Activated T-cell treated with anti-CD3 and anti-CD28 coated beads, Interleukin-2, amount 50 U/mL, for 1 hour (primary cell): Measurements from ENCODE around the gene HMCN2.
"Not testable (repeated sequence)": the region's sequence is repeated elsewhere in the genome, so short reads cannot be mapped to it uniquely, and the experiment has no call there.

Experiments used
- DNase-seq: peaks from one replicate; pipeline ENCODE4 v3.0.0-alpha.2; 2020

The HMCN2 gene

DNA sequence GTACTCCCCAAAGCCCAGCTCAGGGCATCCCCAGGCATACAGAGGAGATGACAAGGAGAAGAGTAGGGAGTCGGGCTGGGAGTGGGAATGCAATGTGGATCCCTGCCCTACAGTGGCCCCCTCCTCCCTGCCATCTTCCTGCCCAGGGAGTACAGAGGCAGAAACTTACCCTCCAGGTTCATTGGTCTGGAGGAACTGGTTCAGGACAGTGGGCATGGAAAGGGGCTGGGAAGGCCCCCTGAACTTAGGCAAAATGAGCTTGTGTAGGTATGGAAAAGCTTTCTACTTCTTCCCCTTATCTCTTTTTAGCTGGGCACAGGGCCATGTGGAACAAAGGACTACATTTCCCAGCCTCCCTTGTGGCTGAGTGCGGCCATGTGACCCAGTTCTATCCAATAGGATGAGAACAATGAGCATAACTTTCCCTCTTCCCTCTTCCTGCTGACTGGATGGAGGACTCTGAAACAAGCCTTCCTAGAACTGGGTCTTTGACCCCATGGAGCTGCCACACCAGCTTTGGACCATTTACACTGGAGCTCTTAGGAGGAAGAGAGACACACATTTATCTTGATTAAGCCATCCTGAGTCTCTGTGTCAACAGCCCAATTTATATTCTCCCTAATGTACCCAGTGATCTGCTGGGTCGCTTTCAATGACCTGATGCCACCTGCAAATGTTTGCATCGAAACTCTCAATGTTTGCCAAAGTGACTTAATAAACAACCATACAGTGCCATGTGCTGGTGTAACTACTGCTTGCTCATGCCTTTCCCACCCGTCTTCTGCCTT, 25.0 kb upstream of the HMCN2 start:
- no peak for DNase-seq

DNA sequence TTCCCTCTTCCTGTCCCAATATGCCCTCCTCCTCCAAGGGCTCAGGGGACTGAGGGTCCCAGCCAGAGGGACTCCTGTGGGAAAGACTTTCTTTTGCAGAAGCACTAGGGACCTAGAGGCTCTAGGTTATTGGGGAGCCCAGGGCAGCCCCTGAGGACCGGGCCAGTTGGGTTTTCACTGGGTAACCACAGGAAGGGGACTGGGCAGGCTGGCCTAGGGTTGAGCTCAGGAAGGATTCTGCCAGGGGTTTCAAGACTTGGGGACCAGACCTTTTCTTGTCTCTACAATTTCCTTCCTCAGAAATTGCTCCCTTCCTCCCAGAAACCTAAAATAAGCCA, 24.4 kb upstream of the HMCN2 start:
- no peak for DNase-seq

DNA sequence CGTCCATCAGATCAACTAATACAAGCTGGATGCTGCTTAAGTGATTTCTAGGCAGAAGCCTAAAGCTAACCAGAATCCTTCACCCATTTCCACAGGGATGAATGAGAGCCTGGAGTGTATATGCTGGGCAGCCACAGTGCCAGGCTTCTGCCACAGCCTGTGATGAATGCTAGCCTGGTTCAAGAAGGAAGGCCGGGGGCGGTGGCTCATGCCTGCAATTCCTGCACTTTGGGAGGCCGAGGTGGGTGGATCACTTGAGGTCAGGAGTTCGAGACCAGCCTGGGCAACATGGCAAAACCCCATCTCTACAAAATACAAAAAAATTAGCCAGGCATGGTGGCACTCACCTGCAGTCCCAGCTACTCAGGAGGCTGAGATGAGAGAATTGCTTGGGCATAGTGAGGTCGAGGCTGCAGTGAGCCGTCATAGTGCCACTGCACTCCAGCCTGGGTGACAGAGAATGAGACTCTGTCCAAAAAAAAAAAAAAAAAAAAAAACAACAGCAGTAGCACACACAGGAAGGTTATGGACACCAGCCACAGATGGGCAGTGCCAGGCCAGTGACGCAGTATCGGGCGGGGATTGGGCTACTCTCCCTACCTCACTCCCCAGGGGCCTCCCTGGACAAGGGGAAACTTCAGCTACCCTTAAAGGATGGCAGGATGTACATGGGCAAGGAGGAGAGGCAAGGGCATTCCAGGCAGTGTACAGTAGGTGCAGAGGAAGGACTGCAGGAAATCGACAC, 23.1 kb upstream of the HMCN2 start:
- no peak for DNase-seq

DNA sequence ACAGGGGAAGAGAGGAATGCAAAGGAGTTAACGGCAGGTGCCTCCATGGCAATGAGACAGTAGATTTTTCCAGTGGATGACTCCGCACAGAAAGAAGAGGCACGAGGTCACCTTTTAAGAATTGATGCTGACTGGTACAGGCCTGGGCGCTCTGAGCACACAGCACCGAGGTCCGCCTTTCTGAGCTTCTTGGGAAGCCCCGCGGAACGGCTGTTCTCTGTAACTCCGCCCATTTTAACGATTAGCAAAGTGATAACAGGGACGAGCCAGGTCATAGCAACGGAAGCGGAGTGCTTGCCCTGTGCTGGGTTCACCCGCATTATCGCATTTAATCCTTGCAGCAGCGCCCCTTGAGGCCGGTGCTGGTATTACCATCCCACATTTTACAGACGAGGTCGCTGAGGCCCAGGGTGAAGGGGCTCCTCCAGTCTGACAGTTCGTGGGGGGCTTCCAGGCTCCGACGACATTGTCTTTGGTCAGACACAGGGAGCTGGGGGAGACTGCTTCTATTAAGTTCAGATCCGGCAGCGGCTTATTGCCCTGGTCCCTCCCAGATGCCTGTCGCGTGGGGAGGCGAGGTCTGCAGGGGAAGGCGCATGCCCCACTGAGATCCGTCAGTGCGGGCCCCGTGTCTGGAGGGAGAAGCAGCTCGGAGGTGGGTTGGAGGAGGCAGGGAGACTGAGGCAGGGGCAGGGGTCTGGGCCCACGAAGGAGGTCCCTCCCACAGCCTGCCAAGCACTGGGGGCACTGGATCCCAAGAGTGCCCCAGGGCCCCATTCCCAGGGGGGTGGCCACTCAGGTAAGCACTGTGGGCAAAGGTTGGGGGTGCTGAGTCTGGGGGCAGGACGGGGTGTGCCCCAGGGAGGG, 22.3 kb upstream of the HMCN2 start:
- DNase-seq, result peak; percentile 86

DNA sequence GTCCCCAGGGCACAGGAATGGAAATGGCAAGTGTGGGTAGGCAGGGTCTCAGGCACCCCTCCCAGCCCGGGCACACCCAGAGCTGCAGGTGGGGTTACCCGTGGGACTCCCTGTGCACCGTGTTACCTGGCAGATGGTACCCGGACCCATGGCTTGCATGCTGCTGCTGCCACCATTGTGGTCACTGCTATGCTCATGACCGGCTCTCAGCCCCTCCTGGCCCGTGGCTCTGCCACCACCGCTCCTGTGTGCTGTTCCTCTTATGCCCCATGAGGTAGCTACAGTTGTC, 21.7 kb upstream of the HMCN2 start:
- no peak for DNase-seq

DNA sequence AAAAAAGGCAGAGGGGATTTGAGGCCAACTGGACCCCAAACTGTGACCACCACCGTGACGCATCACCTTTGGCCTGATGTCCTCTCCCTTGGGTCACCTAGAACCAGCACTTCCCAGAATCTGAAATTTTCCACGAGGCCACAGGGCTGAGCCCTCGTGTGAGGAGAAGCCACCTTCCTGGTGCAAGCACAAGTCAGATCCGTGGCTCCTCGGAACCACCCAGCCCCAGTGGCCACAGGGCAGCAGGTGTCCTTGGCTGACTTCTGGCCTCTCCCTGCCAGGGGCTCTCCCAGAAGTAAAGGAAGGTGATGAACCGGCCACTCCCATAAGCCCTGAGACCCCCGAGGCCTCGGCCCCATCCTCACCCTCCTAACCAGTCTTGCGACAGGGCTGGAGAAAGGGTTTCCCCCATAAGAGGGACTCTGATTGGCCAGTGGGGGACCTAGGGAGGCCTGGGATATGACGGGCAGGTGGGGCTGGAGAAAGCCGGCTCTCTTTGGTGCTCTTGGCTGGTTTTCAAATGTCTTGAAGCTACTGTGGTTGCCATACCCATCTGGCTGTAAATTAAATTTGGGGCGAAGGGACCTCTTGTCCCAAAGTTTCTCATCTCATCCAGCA, 20.9 kb upstream of the HMCN2 start:
- no peak for DNase-seq

DNA sequence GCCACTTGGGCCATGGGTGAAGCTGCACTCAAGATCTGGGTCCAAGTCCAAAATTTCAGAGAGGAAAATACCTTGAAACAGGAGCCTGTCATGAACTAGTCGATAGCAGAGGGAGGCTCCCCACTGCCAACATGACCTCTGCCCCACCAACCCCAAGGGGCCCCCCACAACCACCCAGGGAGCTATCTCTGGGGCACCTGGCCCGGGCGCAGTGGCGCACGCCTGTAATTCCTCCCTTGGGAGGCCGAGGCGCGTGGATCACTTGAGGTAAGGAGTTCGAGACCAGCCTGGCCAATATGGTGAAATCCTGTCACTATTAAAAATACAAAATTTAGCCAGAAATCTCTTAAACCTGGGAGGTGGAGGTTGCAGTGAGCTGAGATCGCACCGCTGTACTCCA, 20.1 kb upstream of the HMCN2 start:
- no peak for DNase-seq

DNA sequence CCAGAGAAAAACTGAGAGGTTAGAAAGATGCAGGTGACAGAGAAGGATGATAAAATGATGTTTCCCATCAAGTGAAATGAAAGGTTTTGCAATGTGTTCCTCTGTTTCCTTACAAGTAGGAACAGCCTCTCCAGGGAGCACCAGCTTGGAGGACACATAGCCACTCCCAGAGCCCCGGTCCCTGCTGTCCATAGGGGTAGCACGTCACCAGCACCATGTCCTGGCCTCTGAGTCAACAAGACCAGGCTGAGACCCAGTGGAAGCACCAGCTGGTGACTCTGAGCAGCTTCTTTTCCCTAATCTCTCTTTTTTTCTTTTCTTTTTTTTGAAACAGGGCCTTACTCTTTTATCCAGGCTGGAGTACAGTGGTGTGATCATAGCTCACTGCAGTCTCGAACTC, 19.4 kb upstream of the HMCN2 start:
- no peak for DNase-seq

DNA sequence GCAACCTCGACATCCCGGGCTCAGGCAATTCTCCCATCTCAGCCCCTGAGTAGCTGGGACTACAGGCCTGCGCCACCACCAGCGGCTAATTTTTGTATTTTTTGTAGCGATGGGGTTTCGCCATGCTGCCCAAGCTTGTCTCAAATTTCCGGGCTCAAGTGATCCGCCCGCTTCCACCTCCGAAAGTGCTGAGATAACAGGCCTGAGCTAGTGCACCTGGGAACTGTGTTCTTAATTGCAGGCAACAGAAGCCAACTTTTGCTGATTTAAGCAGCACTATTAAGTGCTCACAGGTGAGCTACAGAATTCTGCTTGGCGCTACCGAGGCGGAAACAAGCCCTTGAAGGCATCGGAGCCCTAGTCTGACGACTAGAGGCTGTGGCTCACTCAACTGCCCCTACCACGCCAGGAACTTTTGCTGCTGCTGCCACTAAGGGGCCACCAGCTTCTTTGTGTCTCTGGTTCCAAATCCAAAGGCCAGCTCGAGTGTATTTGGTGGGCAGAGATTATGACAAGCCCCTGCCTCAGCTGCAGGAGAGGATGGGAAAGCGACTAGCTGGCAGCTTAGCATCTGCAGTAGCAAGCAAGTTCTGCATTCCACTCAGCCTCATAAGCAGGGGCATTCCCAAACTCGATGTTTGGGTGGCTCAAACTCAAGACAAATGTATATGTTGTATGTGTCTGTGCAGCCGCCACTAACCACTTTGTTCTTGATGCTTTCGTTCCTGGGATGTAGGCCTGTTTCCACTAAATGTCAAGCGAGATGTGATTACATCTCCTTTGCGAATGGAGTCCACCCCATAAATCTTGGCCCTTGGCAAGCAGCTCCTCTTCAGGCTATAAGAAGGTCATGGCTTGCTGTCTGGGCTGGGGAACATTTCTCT, 10.6 kb upstream of the HMCN2 start:
- DNase-seq, result no peak

DNA sequence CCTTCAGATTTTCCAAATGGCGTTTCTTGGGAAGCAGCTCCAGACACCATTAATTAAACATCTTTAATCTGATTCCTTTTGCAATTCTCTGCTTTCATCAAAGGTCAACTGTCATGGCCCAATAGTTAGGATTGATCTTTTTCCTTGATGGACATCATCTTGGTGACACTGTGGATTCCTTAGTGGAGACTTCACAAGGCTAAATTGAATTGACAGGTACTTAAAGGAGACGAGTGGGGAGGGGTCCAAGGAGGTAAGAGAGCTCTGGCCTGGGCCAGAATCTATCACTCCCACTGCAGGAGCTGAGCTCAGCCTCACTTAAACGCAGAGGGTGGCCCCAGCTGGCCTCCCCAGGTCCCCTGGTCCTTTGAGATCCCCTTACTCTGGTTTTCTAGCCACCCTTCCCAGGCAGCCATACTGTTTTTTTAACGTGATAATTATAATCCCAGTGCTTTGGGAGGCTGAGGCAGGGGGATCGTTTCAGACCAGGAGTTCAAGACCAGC, 9.9 kb upstream of the HMCN2 start:
- DNase-seq, result no peak

DNA sequence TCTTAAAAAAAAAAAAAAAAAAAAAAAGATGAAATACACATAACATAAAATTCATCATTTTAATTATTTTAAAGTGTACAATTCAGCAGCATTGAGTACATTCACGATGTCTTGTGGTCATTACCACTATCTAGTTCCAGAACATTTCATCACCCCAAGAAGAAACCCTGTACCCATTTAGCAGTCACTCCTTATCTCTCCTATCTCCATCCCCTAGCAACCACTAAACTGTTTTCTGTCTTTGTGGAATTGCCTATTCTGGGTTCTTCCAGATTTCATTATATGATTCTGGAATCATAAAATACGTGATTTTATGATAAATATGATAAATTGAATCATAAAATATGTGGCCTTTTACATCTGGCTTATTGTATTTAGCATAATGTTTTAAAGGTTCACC, 8.9 kb upstream of the HMCN2 start:
- DNase-seq, result no peak

DNA sequence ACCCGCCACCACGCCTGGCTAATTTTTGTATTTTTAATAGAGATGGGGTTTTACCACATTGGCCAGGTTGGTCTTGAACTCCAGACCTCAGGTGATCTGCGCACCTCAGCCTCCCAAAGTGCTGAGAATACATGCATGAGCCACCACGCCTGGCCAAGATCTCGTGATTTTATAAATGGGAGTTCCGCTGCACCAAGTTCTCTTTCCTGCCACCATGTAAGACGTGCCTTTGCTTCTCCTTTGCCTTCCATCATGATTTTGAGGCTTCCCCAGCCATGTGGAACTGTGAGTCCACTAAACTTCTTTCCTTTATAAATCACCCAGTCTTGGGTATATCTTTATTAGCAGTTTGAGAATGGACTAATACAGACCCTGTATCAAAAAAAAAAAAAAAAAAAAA, 7.4 kb upstream of the HMCN2 start:
- DNase-seq, result not testable (repeated sequence)

DNA sequence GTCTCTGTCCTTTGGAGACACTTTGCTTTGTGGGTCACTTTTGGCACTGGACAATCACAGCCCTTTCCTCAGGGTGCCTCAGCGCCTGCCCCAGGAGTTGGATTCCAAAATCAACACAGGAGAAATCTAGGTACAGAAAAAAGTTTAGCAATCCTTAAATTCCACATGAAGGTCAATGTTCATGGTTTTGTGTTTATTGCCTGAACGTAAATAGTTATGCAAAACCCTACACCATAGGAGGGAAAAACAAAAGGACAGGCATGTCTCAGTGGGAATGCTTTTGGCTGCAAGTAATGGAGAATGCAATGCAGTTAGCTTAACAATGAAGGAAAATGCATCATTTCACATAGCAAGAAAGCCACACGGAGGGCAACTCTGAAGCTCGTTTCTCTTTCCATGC, 6.5 kb upstream of the HMCN2 start:
- DNase-seq, result no peak

DNA sequence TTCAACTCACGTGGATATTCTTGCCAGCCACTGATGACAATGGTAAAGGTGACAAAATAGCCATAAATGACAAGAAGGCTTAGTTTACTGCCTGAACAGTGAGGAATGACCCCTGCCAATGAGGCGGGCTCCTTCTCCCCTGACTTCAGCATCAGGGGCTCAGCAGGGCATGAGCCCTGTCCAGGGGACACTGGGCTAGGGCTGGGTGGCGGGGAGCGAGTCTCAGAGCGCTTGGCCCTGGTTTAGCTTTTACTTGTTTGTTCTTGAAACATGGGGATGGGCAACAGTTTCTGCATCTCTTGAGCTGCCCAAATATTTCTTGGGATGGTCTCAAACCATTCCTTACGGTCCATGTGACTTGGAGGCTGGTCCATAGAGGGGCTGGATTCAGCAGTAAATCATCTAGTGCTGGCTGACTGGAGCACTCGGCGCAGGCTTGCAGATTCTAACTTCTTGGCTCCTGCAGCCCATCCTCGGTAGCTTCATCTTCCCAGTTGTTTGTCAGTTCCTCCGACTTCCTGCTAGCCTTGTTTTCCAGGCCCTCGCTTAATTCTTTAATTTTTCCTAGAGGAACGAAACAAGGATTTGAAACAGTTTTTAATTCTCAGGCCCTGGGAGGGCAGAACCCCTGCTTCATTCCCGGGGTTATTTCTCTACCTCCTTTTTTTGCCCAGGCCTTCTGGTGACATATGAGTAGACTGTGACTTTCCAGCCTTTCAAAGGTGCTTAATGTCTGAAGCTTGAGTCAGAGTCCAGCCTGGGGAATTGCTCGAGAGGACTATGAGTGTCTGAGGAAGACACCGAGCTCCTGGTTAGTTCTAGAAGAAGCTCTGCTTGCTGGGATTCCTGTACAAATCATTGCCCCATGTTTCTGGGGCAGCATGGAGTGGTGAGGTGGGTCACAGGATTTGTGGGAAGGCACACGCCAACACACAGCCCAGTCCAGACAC, 4.5 kb upstream of the HMCN2 start:
- DNase-seq, result no peak

DNA sequence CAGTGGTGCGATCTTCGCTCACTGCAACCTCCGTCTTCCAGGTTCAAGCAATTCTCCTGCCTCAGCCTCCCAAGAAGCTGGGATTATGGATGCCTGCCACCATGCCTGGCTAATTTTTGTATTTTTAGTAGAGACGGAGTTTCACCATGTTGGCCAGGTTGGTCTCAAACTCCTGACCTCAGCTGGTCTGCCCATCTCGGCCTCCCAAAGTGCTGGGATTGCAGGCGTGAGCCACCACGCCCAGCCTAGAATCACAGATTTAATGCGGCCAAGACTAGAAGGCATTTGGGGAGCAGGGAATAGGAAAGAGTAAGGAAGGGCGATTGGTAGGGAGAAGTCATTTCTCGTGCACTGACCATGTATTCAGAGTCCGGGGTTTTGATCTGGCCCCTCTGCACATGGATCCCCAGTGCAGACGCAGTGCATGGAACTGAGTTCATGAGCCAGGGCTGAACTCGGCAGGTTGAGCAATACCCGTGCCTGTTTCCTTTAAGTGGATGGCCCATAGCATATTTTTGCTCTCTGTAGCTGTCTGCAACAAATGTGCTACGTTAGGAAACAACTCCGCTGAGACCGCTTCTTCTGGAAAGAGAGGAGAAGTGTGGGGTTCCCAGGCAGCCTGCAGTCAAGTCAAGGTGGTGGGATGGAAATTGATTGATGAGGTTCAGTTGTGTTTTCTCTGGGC, 3.4 kb upstream of the HMCN2 start:
- DNase-seq, result no peak

DNA sequence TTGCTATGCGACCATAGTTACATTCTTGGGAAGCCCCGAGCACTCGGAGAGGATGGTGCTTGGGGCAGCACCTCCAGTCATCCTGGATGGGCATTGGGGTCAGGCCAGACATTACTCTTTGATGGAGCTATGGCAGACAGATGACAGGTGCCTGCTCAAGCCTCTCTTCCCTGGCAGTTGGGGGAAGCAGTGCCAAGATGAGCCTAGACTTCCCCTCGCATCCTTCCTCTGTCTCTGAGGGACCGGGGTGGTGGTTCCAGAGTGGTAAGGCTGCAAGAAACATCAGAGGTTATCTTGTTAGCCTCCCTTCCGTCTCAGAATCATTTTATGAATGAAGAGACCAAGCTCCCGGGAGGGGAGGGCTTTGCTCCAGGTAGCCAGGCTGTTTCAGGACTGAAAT, 2.8 kb upstream of the HMCN2 start:
- DNase-seq, result no peak

DNA sequence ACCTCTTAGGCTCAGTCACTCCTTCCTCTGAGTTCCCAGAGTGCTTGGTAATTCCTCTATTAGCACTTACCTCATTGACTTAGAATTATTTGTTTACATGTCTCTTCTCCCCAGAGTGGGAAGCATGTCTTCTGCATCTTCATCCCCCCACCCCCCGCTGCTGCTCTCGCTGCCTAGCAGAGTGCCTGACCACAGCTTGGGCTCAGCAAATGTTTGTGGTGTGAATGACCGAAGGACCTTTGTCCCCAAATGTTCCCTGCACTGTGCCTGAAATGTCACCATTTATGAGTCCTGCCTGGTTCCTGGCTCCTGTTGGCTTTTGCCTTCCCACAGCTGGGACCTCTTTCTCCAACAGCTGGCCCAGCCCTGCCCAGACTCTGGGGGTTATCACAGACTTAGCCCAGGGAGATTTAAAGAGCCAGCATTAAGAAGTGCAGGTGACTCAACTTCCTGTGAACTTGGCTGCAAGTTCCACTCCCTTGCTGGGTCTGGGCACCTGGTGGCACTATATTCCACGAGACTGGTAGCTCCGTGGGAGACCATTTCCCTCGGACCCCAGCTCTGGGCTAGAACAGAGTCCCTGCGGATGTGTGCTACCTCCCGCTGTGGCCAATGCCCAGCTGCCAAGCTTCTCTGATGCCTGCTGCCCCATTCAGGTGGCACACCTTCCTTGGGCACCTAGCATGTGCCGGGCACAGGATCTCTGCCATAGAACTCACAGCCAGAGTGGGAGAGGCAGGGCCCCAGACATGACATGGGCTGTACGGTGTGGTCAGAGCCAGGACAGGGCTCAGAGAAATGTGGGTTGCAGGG, 1.8 kb upstream of the HMCN2 start:
- no peak for DNase-seq

DNA sequence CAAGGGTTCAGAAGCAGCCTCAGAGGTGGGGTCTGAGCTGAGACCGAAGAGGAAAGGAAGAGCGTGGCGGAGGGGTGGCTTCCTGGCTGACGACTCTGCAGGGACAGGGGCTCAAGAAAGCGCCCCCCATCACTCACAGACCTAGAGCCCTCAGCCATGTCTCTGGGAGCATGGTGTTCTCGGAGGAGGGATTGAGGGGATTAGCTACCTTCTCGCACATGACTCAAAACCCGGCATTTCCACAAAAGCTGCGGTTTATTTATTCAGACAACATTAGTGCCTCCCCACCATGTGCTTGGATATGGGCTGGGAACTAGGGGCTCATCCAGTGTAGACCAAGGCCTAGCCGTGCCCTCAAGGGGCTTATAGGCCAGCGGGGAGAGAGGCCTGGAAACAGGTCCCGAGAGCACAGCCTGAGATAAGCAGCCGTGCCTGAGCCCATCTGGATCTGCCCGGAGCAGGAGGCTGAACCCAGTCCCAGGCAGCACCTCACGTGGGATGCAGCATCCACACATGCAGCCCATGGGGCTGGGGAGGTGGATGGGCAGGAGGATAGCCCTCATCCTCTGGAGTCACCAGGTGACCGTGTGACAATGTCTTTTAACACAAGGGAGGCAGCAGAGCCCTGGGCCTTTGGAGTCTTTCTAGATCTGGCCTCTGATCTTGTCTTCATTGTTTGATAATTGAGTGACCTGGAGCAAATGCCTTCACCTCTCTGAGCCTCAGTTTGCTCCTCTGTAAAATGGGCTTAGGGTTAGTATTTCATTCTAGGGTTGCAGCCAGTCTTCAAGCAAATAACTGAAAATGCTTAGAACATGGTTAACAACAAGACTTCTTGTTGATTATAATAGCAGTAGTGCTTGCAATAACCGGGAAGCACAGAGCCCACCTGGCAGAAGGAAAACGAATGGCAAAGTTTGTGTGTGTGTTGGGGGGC, 878 bp upstream of the HMCN2 start:
- no peak for DNase-seq
